ENCODE results near the gene SNRPD3.
"Not testable (repeated sequence)": the region's sequence is repeated elsewhere in the genome, so short reads cannot be mapped to it uniquely, and the experiment has no call there.

GRCh38 chr22:24552503-24553286, 3.1 kb upstream of the SNRPD3 start:
- TF ChIP-seq CTCF (conservative IDR thresholded peaks at IDR 0.05; ENCODE audit: low read depth, low read length); EZH2 (IDR thresholded peaks at IDR 0.05; ENCODE audit: borderline replicate concordance, low read depth, low read length, poor library complexity, severe bottlenecking): not testable (repeated sequence)

Data from A673 (cell line).